Thymus (tissue), 11 donors: Measurements from ENCODE around the gene ATXN1. TPM values are rescaled to one million over a fixed set of nuclear protein-coding genes. Genes with fewer than 3 reads are reported as not detected.

Source experiments
- DNase-seq, 9 donors: peaks; one replicate each; pipeline ENCODE4 v3.0.0-alpha.2; 2013; ENCODE audit warnings: low spot score in 9 of 9, low read depth in 6 of 9, missing footprints in 1 of 9
- H3K27ac ChIP-seq, 2 donors: one replicate each; pipeline ENCODE4 v1.5.1; 2013; ENCODE audit warnings: control low read depth in 1 of 2, low read depth in 1 of 2, low read length in 1 of 2, mild to moderate bottlenecking in 1 of 2, moderate library complexity in 1 of 2
- H3K27me3 ChIP-seq, 2 donors: one replicate each; pipeline ENCODE4 v1.5.1; 2013; ENCODE audit warnings: low read length in 1 of 2; ENCODE audit not compliant: control insufficient read depth in 2 of 2, insufficient read depth in 1 of 2
- H3K36me3 ChIP-seq, 2 donors: one replicate each; pipeline ENCODE4 v1.5.1; 2013; ENCODE audit warnings: low read length in 1 of 2, mild to moderate bottlenecking in 1 of 2, moderate library complexity in 1 of 2; ENCODE audit not compliant: control insufficient read depth in 2 of 2, insufficient read depth in 2 of 2
- H3K4me1 ChIP-seq, 2 donors: one replicate each; pipeline ENCODE4 v1.5.1; 2013; ENCODE audit warnings: low read length in 2 of 2; ENCODE audit not compliant: control insufficient read depth in 2 of 2, insufficient read depth in 2 of 2
- H3K4me3 ChIP-seq, 2 donors: one replicate each; pipeline ENCODE4 v1.5.1; 2013; ENCODE audit warnings: low read length in 2 of 2, control low read depth in 1 of 2, mild to moderate bottlenecking in 1 of 2
- H3K9me3 ChIP-seq, 2 donors: one replicate each; pipeline ENCODE4 v1.5.1; 2013; ENCODE audit warnings: low read length in 1 of 2, mild to moderate bottlenecking in 1 of 2; ENCODE audit not compliant: control insufficient read depth in 2 of 2, insufficient read depth in 1 of 2
- WGBS: extraction: QIAGEN DNeasy Blood & Tissue Kit; methylation state at CpG from one replicate; pipeline ENCODE4 v1.1.7; 2013; 5-methylcytosine and 5-hydroxymethylcytosine counted together
- polyA plus RNA-seq: library from polyadenylated mRNA; stranded (reverse); fragments of 200-250 nt; gene quantifications from one replicate; pipeline ENCODE4 v1.2.3, GENCODE V29; 2013
- total RNA-seq: library from RNA; stranded (reverse); fragments of 120-200 nt; gene quantifications from one replicate; pipeline ENCODE4 v1.2.4, GENCODE V29; 2013
- donor health status: healthy.

The ATXN1 gene
- total and polyA plus RNA-seq, 2 donors = 6.8 to 7.1 TPM

DNA sequence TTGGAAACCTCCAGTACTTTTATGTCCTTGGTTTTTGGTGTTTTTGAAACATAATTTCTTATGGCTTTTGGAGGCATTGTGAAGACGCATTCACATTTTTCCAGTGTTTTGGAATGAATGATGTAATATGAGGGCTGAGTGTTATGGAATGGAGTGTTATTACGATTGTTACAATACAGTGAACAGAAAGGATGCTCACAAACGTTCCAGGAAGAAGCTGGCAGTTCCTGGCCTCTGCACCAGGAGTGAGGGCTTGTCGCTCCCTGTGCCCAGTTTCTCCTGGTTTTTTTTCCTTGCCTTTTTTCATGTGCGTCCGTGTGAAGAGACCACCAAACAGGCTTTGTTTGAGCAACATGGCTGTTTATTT is 502.6 kb downstream of the ATXN1 start:
- no peaks in the 10 kb centered on the region for H3K36me3 ChIP-seq
- H3K9me3 ChIP-seq = no peaks in the 10 kb centered on the region
- no peak overlapping the region for H3K27ac ChIP-seq
- WGBS = 95% methylated on average over 6 of the region's 6 CpGs
- H3K4me3 ChIP-seq = no peak overlapping the region
- no peaks in the 10 kb centered on the region for H3K4me1 ChIP-seq
- no peak for DNase-seq
- no peaks in the 10 kb centered on the region for H3K27me3 ChIP-seq

DNA sequence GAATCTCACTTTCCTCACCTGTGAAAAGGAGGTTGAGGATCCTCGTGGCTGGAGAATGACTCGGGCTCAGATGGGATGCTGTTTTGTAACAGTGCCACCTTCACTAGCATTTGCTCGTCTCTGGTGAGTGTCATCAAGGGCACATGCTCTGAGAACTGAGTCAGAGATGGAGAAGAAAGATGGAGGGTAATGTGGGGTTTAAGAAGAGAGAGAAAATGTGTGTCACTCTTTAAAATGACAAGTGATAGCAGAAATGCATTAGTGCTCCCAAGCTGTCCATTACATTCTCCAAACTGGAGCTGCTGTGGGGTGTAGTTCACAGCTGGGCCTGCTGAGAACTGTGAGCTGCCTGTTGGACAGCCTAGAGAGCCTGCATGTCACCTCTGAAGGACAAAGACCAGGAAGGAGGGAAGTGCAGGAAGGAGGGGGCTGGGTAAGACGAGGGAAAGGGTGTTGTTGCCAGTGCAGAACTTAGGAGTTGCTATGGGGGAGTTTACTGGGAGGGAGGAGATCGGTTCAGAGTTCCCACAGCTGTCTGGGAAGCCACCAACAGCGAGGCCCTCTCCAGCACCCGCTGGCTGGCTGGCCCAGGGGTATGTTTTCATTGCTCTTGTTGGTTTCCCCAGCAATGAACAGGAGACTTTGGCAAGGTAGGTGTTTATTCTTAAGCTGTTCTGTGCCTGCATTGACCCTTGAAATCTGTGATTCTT is 503.1 kb downstream of the ATXN1 start:
- Histone ChIP-seq H3K4me3 (no peak overlapping the region), H3K27ac (no peak overlapping the region), H3K4me1 (no peaks in the 10 kb centered on the region), H3K9me3 (no peaks in the 10 kb centered on the region), H3K36me3 (no peaks in the 10 kb centered on the region), H3K27me3 (no peaks in the 10 kb centered on the region)
- no peak for DNase-seq
- WGBS = 93% methylated on average over 7 of the region's 7 CpGs

DNA sequence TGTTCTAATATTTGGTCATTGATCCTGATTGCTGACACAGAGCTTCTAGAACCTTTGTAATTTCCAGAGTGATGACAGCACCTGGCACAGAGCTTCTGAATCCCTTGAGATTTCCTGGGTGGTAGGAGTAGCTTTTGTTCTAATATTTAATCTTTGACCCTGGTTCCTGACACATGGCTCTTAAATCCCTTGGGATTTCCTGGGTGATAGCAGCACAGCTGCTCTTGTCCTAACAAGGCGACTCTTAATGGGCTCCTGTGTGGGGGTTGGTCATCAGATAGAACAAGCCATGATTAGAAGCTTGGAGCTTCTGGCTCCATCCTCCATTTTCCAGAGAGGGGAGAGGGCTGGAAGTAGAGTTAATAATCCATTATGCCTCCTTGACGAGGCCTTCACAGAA is 504.5 kb downstream of the ATXN1 start:
- Histone ChIP-seq H3K27ac (no peak overlapping the region), H3K4me1 (no peaks in the 10 kb centered on the region), H3K27me3 (no peaks in the 10 kb centered on the region), H3K4me3 (no peak overlapping the region), H3K9me3 (no peaks in the 10 kb centered on the region), H3K36me3 (no peaks in the 10 kb centered on the region)
- WGBS = 99% methylated on average over 2 of the region's 2 CpGs
- DNase-seq = no peak

DNA sequence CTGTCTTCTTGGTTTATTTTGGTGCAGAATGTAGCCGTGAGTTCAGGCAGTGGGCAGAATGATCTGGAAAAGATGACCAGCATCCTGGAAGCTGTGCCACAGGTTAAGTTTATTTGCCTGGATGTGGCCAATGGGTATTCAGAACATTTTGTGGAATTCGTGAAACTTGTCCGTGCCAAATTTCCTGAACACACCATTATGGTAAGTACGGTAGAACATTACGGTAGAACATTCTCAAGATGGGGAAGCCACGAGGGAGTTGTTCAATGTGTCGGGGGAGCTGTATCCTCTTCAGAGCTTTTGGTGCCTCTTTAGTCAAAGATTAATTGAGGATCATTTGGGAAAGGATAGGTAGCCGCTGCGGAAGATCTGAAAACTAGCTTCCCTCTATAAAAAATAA is 506.7 kb downstream of the ATXN1 start:
- no peak for DNase-seq
- H3K27me3 ChIP-seq = no peaks in the 10 kb centered on the region
- 99% methylated on average over 9 of the region's 9 CpGs for WGBS
- H3K9me3 ChIP-seq = no peaks in the 10 kb centered on the region
- no peaks in the 10 kb centered on the region for H3K36me3 ChIP-seq
- H3K4me1 ChIP-seq = no peaks in the 10 kb centered on the region
- H3K27ac ChIP-seq = no peak overlapping the region
- no peak overlapping the region for H3K4me3 ChIP-seq

DNA sequence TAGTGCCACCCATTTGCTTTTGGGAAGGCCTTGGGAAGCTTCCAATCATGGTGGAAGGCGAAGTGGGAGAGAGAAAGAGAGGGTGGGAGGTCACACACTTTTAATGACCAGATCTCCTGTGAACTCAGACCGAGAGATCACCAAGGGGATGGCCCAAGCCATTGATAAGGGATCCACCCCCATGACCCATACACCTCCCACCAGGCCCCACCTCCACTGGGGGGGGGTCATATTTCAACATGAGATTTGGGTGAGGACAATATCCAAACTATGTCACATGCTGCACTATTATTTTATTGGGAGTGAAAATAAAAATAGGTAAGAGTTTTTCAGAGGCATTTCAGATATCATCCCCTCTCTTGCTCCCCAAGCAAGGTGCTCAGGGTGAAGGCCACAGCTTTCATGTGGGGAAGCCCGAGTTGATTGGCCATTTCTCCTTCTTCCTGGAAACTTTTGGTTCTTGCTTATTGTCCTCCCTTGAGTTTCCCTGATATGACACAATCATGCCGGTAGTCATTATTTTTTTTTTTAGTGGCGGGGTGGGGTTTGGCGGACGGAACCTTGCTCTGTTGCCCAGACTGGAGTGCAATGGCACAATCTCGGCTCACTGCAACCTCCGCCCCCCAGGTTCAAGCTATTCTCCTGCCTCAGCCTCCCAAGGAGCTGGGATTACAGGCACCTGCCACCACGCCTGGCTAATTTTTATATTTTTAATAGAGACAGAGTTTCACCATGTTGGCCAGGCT is 507.7 kb downstream of the ATXN1 start:
- DNase-seq = no peak
- no peak overlapping the region for H3K4me3 ChIP-seq
- H3K4me1 ChIP-seq = no peaks in the 10 kb centered on the region
- H3K27me3 ChIP-seq = no peaks in the 10 kb centered on the region
- no peaks in the 10 kb centered on the region for H3K36me3 ChIP-seq
- no peaks in the 10 kb centered on the region for H3K9me3 ChIP-seq
- WGBS = 96% methylated on average over 10 of the region's 10 CpGs
- no peak overlapping the region for H3K27ac ChIP-seq

DNA sequence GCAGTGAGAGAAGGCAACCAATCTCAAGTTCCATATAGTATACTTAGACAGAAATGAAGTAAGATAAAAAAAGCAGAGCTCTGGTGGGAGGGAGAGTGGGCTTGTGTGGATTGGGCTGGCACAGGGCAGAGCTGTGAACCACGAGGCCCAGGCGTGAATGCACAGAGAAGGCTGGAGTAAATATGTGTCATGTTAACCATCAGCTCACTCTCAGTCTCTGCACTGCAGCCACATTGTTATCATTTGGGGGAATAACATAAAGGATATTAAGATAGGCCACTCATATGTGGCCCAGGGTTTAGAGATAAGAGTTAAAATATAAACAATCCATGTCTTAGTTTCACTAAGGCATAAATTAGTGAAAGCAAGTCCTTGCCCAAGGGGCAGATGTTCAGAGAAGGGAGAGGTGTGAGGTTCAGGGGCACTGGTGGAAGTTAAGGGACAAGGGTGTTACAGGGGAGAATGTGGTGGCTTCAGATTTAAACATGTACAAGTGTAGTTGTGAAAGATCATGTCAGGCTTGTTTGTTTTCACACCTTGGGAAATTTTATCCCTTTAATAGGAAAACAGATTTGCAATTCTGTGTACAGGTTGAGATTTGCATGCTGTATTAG is 508.5 kb downstream of the ATXN1 start:
- Histone ChIP-seq H3K4me1 (no peaks in the 10 kb centered on the region), H3K27ac (no peak overlapping the region), H3K9me3 (no peaks in the 10 kb centered on the region), H3K36me3 (no peaks in the 10 kb centered on the region), H3K27me3 (no peaks in the 10 kb centered on the region), H3K4me3 (no peak overlapping the region)
- WGBS = 92% methylated on average over 2 of the region's 2 CpGs
- DNase-seq = no peak

DNA sequence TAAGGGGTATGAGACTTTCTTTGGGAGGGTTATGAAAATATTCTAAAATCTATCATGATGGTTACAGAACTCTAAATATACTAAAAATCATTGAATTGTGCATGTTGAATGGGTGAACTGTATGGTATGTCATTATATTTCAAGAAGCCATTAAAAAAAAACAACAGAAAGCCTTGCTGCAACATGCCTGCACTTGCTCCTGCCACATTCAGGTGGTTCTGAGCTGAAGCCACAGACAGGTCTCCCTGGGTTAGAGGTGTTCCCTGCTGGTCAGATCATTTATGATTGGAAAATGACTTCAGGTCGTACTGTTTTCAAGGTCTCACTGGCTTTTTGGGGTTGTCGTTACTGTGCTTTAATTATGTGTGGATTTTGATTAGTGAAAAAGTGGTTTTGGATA is 509.6 kb downstream of the ATXN1 start:
- no peak for DNase-seq
- Histone ChIP-seq H3K9me3 (no peaks in the 10 kb centered on the region), H3K27ac (no peak overlapping the region), H3K4me3 (no peak overlapping the region), H3K27me3 (no peaks in the 10 kb centered on the region), H3K36me3 (no peaks in the 10 kb centered on the region), H3K4me1 (no peaks in the 10 kb centered on the region)
- WGBS = 94% methylated on average over 2 of the region's 2 CpGs

DNA sequence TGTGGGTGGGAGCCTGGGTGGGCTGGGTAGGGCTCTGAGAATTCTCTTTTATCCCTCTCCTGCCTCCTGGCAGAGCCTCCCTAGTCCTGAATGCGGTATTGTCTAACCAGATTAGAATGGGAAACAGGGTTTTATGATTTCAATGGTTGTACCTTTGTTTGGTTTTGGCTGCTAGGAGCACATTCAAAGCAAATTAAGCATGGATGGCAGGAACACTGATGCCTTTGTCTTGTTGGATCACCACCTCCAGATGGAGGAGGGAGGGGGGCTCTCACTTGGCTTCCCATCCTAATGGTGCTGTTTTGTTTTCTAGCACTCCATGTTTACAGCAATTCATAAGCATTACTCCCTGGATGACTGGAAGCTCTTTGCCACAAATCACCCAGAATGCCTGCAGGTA is 511.3 kb downstream of the ATXN1 start:
- Histone ChIP-seq H3K4me3 (no peak overlapping the region), H3K4me1 (no peaks in the 10 kb centered on the region), H3K27ac (no peak overlapping the region), H3K36me3 (no peaks in the 10 kb centered on the region), H3K9me3 (no peaks in the 10 kb centered on the region), H3K27me3 (no peaks in the 10 kb centered on the region)
- 95% methylated on average over 1 of the region's 1 CpG for WGBS
- DNase-seq = no peak
